22Rv1 (cell line): Measurements from ENCODE around the gene TRMT1.
"Not testable (repeated sequence)": the region's sequence is repeated elsewhere in the genome, so short reads cannot be mapped to it uniquely, and the experiment has no call there.

Experiments
- CTCF ChIP-seq: fragments of 450-650 bp; IDR thresholded peaks from 2 replicates; pipeline ENCODE4 v1.5.1; 2017; ENCODE audit warnings: mild to moderate bottlenecking
- ZFX ChIP-seq: fragments of 450-650 bp; IDR thresholded peaks from 2 replicates; pipeline ENCODE4 v1.6.1; 2017; ENCODE audit warnings: antibody characterized with exemption, borderline replicate concordance

GRCh38 chr19:13149173-13149627, 32.7 kb upstream of the TRMT1 start:
- not testable (repeated sequence) for TF ChIP-seq CTCF, ZFX
